ENCODE measurements around the gene ALDH1L1. TPM values are rescaled to one million over a fixed set of nuclear protein-coding genes. Genes with fewer than 3 reads are reported as not detected.

ALDH1L1 gene
- polyA plus RNA-seq, 3 donors, result not detected

DNA sequence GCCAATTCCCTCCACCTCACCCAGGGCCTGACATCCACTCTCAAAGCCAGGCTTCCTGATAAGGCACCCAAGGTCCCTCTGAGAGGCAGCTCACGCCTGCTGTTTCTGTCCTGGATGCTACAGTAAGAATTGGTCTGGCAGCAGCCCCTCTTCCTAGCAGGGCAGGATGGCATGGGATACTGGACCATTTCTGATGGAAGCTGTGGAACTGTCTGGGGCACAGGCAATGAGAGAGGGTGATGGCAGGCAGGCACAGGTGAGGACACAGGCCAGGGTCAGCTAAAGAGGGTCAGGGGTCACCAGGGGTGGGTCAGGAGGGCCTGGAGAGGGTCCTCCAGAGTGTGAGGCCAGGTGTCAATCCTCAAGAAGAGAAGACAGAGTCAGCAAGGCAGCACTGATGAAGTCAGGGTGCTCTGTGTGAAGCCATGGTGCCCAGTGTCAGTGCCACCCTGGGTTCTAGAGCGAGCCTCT lies 54.6 kb downstream of the ALDH1L1 start:
- H3K36me3 ChIP-seq (replicated peaks in 1 of 2; ENCODE audit: control insufficient read depth in 1 of 2, insufficient read depth in 2 of 2, low read length in 2 of 2), result no peaks in the 10 kb centered on the region
- H3K4me2 ChIP-seq (replicated peaks; ENCODE audit: extremely low read depth, low read length, poor library complexity, severe bottlenecking), result no peak overlapping the region
- TF ChIP-seq, protein P1, sequence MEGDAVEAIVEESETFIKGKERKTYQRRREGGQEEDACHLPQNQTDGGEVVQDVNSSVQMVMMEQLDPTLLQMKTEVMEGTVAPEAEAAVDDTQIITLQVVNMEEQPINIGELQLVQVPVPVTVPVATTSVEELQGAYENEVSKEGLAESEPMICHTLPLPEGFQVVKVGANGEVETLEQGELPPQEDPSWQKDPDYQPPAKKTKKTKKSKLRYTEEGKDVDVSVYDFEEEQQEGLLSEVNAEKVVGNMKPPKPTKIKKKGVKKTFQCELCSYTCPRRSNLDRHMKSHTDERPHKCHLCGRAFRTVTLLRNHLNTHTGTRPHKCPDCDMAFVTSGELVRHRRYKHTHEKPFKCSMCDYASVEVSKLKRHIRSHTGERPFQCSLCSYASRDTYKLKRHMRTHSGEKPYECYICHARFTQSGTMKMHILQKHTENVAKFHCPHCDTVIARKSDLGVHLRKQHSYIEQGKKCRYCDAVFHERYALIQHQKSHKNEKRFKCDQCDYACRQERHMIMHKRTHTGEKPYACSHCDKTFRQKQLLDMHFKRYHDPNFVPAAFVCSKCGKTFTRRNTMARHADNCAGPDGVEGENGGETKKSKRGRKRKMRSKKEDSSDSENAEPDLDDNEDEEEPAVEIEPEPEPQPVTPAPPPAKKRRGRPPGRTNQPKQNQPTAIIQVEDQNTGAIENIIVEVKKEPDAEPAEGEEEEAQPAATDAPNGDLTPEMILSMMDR (IDR thresholded peaks at IDR 0.05), result no peak
- no peaks in the 10 kb centered on the region for H3K9me3 ChIP-seq (replicated peaks in 1 of 2; ENCODE audit: control insufficient read depth in 1 of 2, insufficient read depth in 1 of 2, low read length in 2 of 2)
- no peak overlapping the region for H2AFZ ChIP-seq (ENCODE audit: insufficient read depth, low read depth, low read length, poor library complexity, severe bottlenecking)
- intact Hi-C loops (cut with micrococcal nuclease), result no loop called here
- H3K79me2 ChIP-seq (ENCODE audit: insufficient read depth, low read length), result no peaks in the 10 kb centered on the region
- H3K4me3 Mint-ChIP-seq, result no peak overlapping the region
- no peaks in the 10 kb centered on the region for H4K20me1 ChIP-seq (ENCODE audit: insufficient read depth, low read length)
- H3K27me3 ChIP-seq (ENCODE audit: control insufficient read depth in 2 of 2, insufficient read depth in 2 of 2, low read length in 2 of 2), result no peaks in the 10 kb centered on the region
- no peaks in the 10 kb centered on the region for H3K36me3 Mint-ChIP-seq
- peaks cover 10% of the 10 kb centered on the region for H3K4me1 Mint-ChIP-seq
- H3K27ac Mint-ChIP-seq, result no peak overlapping the region
- DNase-seq, result no peak
- no peak overlapping the region for H3K4me3 ChIP-seq (replicated peaks in 1 of 3; ENCODE audit: low read depth in 2 of 3, low read length in 3 of 3)
- H3K4me1 ChIP-seq (ENCODE audit: control insufficient read depth in 1 of 2, insufficient read depth in 2 of 2, low read length in 2 of 2), result peaks cover 5 to 14% of the 10 kb centered on the region in 2 donors
- H3K9ac ChIP-seq (ENCODE audit: insufficient read depth, low read length, poor library complexity, severe bottlenecking), result no peak overlapping the region
- H3K27ac ChIP-seq (ENCODE audit: low read depth in 1 of 2, low read length in 2 of 2), result no peak overlapping the region
- H3K27me3 Mint-ChIP-seq (ENCODE audit: low read depth in 3 of 3), result peaks cover 2 to 10% (median 5%) of the 10 kb centered on the region in 3 donors
- WGBS (ENCODE audit: insufficient coverage), result 94% methylated on average over 2 of the region's 2 CpGs
- H3K9me3 Mint-ChIP-seq, result peaks cover 0 to 2% (median 0%) of the 10 kb centered on the region in 7 donors

DNA sequence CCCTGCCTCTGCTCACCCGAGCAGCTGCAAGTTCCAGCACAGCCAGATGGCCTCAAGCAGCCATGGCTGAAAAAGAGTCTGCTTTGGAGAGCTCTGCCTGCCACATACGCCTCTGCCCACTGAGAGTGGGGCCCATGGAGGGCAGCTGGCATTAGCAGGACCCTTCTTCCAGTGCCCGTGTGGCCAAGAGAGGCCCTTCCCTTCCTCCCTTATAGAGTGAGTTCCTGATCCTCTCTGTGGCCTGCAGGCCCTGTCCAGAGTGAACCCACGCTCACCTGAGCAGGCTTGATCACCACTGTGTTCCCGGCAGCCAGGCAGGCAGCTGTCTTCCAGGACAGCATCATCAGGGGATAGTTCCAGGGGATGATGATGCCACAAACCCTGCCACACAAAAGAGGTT lies 55.0 kb downstream of the ALDH1L1 start:
- Histone ChIP-seq H3K27ac (ENCODE audit: low read depth in 1 of 2, low read length in 2 of 2) (no peak overlapping the region), H2AFZ (ENCODE audit: insufficient read depth, low read depth, low read length, poor library complexity, severe bottlenecking) (no peak overlapping the region), H3K36me3 (replicated peaks in 1 of 2; ENCODE audit: control insufficient read depth in 1 of 2, insufficient read depth in 2 of 2, low read length in 2 of 2) (no peaks in the 10 kb centered on the region), H3K79me2 (ENCODE audit: insufficient read depth, low read length) (no peaks in the 10 kb centered on the region), H3K4me1 (ENCODE audit: control insufficient read depth in 1 of 2, insufficient read depth in 2 of 2, low read length in 2 of 2) (peaks cover 5 to 14% of the 10 kb centered on the region in 2 donors), H3K4me3 (replicated peaks in 1 of 3; ENCODE audit: low read depth in 2 of 3, low read length in 3 of 3) (no peak overlapping the region), H4K20me1 (ENCODE audit: insufficient read depth, low read length) (no peaks in the 10 kb centered on the region), H3K4me2 (replicated peaks; ENCODE audit: extremely low read depth, low read length, poor library complexity, severe bottlenecking) (no peak overlapping the region), H3K9me3 (replicated peaks in 1 of 2; ENCODE audit: control insufficient read depth in 1 of 2, insufficient read depth in 1 of 2, low read length in 2 of 2) (no peaks in the 10 kb centered on the region), H3K27me3 (ENCODE audit: control insufficient read depth in 2 of 2, insufficient read depth in 2 of 2, low read length in 2 of 2) (no peaks in the 10 kb centered on the region), H3K9ac (ENCODE audit: insufficient read depth, low read length, poor library complexity, severe bottlenecking) (no peak overlapping the region)
- Mint-ChIP-seq H3K27ac (no peak overlapping the region), H3K4me1 (peaks cover 10% of the 10 kb centered on the region), H3K27me3 (ENCODE audit: low read depth in 3 of 3) (peaks cover 2 to 10% (median 5%) of the 10 kb centered on the region in 3 donors), H3K36me3 (no peaks in the 10 kb centered on the region), H3K9me3 (peaks cover 0 to 2% (median 0%) of the 10 kb centered on the region in 7 donors), H3K4me3 (no peak overlapping the region)
- WGBS (ENCODE audit: insufficient coverage), result 89% methylated on average over 3 of the region's 5 CpGs
- TF ChIP-seq, protein P1 (IDR thresholded peaks at IDR 0.05), result no peak
- intact Hi-C loops (cut with micrococcal nuclease), result no loop called here
- DNase-seq, result no peak
